WTC11 (cell line): Measurements from ENCODE around the gene GALNT7. TPM values are rescaled to one million over a fixed set of nuclear protein-coding genes. Genes with fewer than 3 reads are reported as not detected.

ENCODE experiments used
- ATAC-seq: fragments of 200-7000 bp; cut with Tn5 transposase; 2 replicates; pipeline ENCODE4 v1.10.0; 2021; ENCODE audit warnings: mild to moderate bottlenecking, moderate library complexity
- CTCF ChIA-PET: fragments of 300-600 bp; sonication (Branson Sonifier 250); formaldehyde crosslinking; loops from one replicate; lab custom pipeline; 2021; ENCODE audit warnings: antibody characterized with exemption; lab: Charles Lee
- POLR2A ChIA-PET: fragments of 350-600 bp; sonication (Branson Sonifier 250); formaldehyde crosslinking; loops from one replicate; lab custom pipeline; 2021; ENCODE audit warnings: antibody characterized with exemption; lab: Charles Lee
- DNase-seq: peaks from one replicate; pipeline ENCODE4 v3.0.0; 2021; ENCODE audit warnings: low spot score
- H3K27ac Mint-ChIP-seq: 2 replicates; pipeline ENCODE4 v1.8.0; 2021; ENCODE audit warnings: mixed read lengths
- H3K27me3 Mint-ChIP-seq: 2 replicates; pipeline ENCODE4 v1.8.0; 2021; ENCODE audit warnings: low read depth, mild to moderate bottlenecking, moderate library complexity, mixed read lengths
- H3K36me3 Mint-ChIP-seq: 2 replicates; pipeline ENCODE4 v1.8.0; 2021; ENCODE audit warnings: mixed read lengths
- H3K4me1 Mint-ChIP-seq: 2 replicates; pipeline ENCODE4 v1.8.0; 2022; ENCODE audit warnings: mixed read lengths
- H3K4me3 Mint-ChIP-seq: 2 replicates; pipeline ENCODE4 v1.8.0; 2021; ENCODE audit warnings: mild to moderate bottlenecking, moderate library complexity, mixed read lengths
- H3K9me3 Mint-ChIP-seq: 2 replicates; pipeline ENCODE4 v1.8.0; 2021; ENCODE audit warnings: mixed read lengths
- CREB1 ChIP-seq: sonication (generic); formaldehyde crosslinking; IDR thresholded peaks from 2 replicates; pipeline ENCODE4 v1.8.0; 2023; ENCODE audit warnings: mild to moderate bottlenecking, missing genetic modification reagents
- CREM ChIP-seq: sonication (generic); formaldehyde crosslinking; IDR thresholded peaks from 2 replicates; pipeline ENCODE4 v1.8.1; 2022; ENCODE audit warnings: mild to moderate bottlenecking, missing genetic modification reagents, moderate library complexity
- EMX1 ChIP-seq: fragments of 250-450 bp; sonication (Bioruptor Pico); IDR thresholded peaks from 2 replicates; pipeline ENCODE4 v1.8.0; 2021; ENCODE audit warnings: mild to moderate bottlenecking
- GABPB1 ChIP-seq: sonication (generic); formaldehyde crosslinking; IDR thresholded peaks from 2 replicates; pipeline ENCODE4 v1.8.1; 2023; ENCODE audit warnings: mild to moderate bottlenecking, missing genetic modification reagents
- GRHL2 ChIP-seq: fragments of 250-450 bp; sonication (Bioruptor Pico); IDR thresholded peaks from 2 replicates; pipeline ENCODE4 v1.8.0; 2022; ENCODE audit warnings: mild to moderate bottlenecking, moderate library complexity; ENCODE audit not compliant: insufficient replicate concordance, severe bottlenecking
- GTF2I ChIP-seq: fragments of 250-450 bp; sonication (Bioruptor Pico); conservative IDR thresholded peaks from 2 replicates; pipeline ENCODE4 v1.4.0; 2021; ENCODE audit warnings: mild to moderate bottlenecking
- MYBL2 ChIP-seq: sonication (generic); formaldehyde crosslinking; IDR thresholded peaks from 2 replicates; pipeline ENCODE4 v1.8.1; 2023; ENCODE audit warnings: mild to moderate bottlenecking, moderate library complexity, missing genetic modification reagents
- NR3C1 ChIP-seq: sonication (generic); formaldehyde crosslinking; conservative IDR thresholded peaks from 2 replicates; pipeline ENCODE4 v1.8.1; 2023; ENCODE audit warnings: low read depth, mild to moderate bottlenecking, missing genetic modification reagents
- PREB ChIP-seq: sonication (generic); formaldehyde crosslinking; IDR thresholded peaks from 2 replicates; pipeline ENCODE4 v1.8.1; 2022; ENCODE audit warnings: mild to moderate bottlenecking, missing genetic modification reagents, moderate library complexity, borderline replicate concordance
- ZNF263 ChIP-seq: sonication (generic); formaldehyde crosslinking; IDR thresholded peaks from 2 replicates; pipeline ENCODE4 v1.8.1; 2022; ENCODE audit warnings: low read depth, mild to moderate bottlenecking, moderate library complexity, missing genetic modification reagents
- ZNF423 ChIP-seq: fragments of 250-450 bp; sonication (Bioruptor Pico); IDR thresholded peaks from 2 replicates; pipeline ENCODE4 v2.1.2; 2022; ENCODE audit warnings: mild to moderate bottlenecking, moderate library complexity
- ZNF671 ChIP-seq: fragments of 250-450 bp; sonication (Bioruptor Pico); IDR thresholded peaks from 2 replicates; pipeline ENCODE4 v1.8.0; 2021; ENCODE audit warnings: mild to moderate bottlenecking
- total RNA-seq: library from RNA; stranded (reverse); gene quantifications from 3 replicates; pipeline ENCODE4 v1.2.3, GENCODE V29; 2021
- TF ChIP-seq, protein P1 (sequence below): sonication (generic); formaldehyde crosslinking; conservative IDR thresholded peaks from 2 replicates; pipeline ENCODE4 v1.8.1; 2023; ENCODE audit warnings: mild to moderate bottlenecking, low read depth, missing genetic modification reagents, moderate library complexity
- TF ChIP-seq, protein P2 (sequence below): sonication (generic); formaldehyde crosslinking; IDR thresholded peaks from 2 replicates; pipeline ENCODE4 v1.8.0; 2022; ENCODE audit warnings: mild to moderate bottlenecking, missing genetic modification reagents
- TF ChIP-seq, protein P3 (sequence below): sonication (generic); formaldehyde crosslinking; IDR thresholded peaks from 2 replicates; pipeline ENCODE4 v1.8.1; 2023; ENCODE audit warnings: mild to moderate bottlenecking, missing genetic modification reagents, borderline replicate concordance
- TF ChIP-seq, protein P4 (sequence below): sonication (generic); formaldehyde crosslinking; IDR thresholded peaks from 2 replicates; pipeline ENCODE4 v1.8.1; 2022; ENCODE audit warnings: low read depth, mild to moderate bottlenecking, moderate library complexity, missing genetic modification reagents, borderline replicate concordance

The GALNT7 gene
- total RNA-seq, 1 experiment from 2014 or later, result 86.9 TPM

- peak; percentile 44 for DNase-seq
- Mint-ChIP-seq H3K4me1 (peaks cover 31% of the 10 kb centered on the region), H3K9me3 (0 out of 2 replicates have a peak, but pooled peaks cover 7% of the 10 kb centered on the region), H3K36me3 (0 out of 2 replicates have a peak, but pooled peaks cover 2% of the 10 kb centered on the region), H3K27ac (peak overlapping the region; percentile 22; the same call in 1 of the 2 replicates), H3K27me3 (no peaks in the 10 kb centered on the region), H3K4me3 (no peak overlapping the region)
- ChIA-PET POLR2A (interaction anchor here (1.0 to 1.3 kb wide), 2 partner anchors 98 to 126 kb away, joined by 3 to 4 read pairs; no protein-coding TSS in a partner anchor), CTCF (interaction anchor here (0.8 to 1.8 kb wide), 3 partner anchors 97 to 136 kb away, joined by 3 to 7 read pairs (median 3); no protein-coding TSS in a partner anchor)
- TF ChIP-seq, protein P1, sequence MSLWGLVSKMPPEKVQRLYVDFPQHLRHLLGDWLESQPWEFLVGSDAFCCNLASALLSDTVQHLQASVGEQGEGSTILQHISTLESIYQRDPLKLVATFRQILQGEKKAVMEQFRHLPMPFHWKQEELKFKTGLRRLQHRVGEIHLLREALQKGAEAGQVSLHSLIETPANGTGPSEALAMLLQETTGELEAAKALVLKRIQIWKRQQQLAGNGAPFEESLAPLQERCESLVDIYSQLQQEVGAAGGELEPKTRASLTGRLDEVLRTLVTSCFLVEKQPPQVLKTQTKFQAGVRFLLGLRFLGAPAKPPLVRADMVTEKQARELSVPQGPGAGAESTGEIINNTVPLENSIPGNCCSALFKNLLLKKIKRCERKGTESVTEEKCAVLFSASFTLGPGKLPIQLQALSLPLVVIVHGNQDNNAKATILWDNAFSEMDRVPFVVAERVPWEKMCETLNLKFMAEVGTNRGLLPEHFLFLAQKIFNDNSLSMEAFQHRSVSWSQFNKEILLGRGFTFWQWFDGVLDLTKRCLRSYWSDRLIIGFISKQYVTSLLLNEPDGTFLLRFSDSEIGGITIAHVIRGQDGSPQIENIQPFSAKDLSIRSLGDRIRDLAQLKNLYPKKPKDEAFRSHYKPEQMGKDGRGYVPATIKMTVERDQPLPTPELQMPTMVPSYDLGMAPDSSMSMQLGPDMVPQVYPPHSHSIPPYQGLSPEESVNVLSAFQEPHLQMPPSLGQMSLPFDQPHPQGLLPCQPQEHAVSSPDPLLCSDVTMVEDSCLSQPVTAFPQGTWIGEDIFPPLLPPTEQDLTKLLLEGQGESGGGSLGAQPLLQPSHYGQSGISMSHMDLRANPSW (CRISPR knock-in tag), result no peak
- TF ChIP-seq MYBL2 (CRISPR knock-in tag) (no peak), PREB (CRISPR knock-in tag) (no peak), GRHL2 (CRISPR knock-in tag) (no peak), ZNF423 (CRISPR knock-in tag) (no peak), ZNF671 (no peak), GTF2I (no peak), CREM (CRISPR knock-in tag) (no peak), EMX1 (no peak), NR3C1 (no peak), ZNF263 (CRISPR knock-in tag) (no peak), CREB1 (CRISPR knock-in tag) (no peak), GABPB1 (CRISPR knock-in tag) (no peak)
- TF ChIP-seq, protein P2, sequence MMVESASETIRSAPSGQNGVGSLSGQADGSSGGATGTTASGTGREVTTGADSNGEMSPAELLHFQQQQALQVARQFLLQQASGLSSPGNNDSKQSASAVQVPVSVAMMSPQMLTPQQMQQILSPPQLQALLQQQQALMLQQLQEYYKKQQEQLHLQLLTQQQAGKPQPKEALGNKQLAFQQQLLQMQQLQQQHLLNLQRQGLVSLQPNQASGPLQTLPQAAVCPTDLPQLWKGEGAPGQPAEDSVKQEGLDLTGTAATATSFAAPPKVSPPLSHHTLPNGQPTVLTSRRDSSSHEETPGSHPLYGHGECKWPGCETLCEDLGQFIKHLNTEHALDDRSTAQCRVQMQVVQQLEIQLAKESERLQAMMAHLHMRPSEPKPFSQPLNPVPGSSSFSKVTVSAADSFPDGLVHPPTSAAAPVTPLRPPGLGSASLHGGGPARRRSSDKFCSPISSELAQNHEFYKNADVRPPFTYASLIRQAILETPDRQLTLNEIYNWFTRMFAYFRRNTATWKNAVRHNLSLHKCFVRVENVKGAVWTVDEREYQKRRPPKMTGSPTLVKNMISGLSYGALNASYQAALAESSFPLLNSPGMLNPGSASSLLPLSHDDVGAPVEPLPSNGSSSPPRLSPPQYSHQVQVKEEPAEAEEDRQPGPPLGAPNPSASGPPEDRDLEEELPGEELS, result no peak
- TF ChIP-seq, protein P3, sequence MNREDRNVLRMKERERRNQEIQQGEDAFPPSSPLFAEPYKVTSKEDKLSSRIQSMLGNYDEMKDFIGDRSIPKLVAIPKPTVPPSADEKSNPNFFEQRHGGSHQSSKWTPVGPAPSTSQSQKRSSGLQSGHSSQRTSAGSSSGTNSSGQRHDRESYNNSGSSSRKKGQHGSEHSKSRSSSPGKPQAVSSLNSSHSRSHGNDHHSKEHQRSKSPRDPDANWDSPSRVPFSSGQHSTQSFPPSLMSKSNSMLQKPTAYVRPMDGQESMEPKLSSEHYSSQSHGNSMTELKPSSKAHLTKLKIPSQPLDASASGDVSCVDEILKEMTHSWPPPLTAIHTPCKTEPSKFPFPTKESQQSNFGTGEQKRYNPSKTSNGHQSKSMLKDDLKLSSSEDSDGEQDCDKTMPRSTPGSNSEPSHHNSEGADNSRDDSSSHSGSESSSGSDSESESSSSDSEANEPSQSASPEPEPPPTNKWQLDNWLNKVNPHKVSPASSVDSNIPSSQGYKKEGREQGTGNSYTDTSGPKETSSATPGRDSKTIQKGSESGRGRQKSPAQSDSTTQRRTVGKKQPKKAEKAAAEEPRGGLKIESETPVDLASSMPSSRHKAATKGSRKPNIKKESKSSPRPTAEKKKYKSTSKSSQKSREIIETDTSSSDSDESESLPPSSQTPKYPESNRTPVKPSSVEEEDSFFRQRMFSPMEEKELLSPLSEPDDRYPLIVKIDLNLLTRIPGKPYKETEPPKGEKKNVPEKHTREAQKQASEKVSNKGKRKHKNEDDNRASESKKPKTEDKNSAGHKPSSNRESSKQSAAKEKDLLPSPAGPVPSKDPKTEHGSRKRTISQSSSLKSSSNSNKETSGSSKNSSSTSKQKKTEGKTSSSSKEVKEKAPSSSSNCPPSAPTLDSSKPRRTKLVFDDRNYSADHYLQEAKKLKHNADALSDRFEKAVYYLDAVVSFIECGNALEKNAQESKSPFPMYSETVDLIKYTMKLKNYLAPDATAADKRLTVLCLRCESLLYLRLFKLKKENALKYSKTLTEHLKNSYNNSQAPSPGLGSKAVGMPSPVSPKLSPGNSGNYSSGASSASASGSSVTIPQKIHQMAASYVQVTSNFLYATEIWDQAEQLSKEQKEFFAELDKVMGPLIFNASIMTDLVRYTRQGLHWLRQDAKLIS (CRISPR knock-in tag), result no peak
- TF ChIP-seq, protein P4, sequence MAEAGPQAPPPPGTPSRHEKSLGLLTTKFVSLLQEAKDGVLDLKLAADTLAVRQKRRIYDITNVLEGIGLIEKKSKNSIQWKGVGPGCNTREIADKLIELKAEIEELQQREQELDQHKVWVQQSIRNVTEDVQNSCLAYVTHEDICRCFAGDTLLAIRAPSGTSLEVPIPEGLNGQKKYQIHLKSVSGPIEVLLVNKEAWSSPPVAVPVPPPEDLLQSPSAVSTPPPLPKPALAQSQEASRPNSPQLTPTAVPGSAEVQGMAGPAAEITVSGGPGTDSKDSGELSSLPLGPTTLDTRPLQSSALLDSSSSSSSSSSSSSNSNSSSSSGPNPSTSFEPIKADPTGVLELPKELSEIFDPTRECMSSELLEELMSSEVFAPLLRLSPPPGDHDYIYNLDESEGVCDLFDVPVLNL (CRISPR knock-in tag), result no peak
- ATAC-seq, result peak; percentile 95
These were observed 47.5 kb upstream of the GALNT7 start for GRCh38 chr4:173121076-173121561.
